ENCODE measurements around the gene PTP4A2.

DNA sequence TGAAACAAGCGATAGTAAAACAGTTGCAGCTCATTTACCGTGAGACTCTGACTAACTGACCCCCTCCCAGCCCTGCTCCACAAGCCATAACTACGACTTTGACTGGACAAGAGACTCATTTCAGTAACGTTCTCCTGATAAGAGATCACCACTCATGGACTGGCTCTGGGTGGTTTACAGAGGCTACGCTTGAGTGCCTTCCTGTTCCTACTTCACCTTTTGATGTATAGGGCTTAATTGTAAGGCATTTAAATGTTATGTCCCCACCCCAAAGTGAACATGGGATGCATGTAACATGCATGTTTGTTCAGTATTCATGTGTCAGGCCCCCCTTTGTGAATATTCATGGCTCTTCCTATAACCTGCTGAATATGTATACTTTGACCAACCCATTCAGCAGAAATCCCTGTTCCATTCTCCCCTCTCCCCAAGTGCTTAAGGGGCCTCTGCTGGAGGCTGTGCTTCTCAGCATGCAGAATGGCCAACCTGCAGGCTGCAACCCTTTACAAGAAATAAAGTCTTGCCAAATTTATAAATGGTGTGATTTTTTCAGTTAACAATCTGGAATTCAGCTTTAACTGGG, 71.6 kb downstream of the PTP4A2 start:
- TF ChIP-seq POLR2A (IDR thresholded peaks at IDR 0.05) (no peak), CTCF (IDR thresholded peaks at IDR 0.05) (no peak)

All from upper lobe of left lung (tissue), 4 donors.